Right hindlimb (tissue), 1 donor: ENCODE data around the gene PARN.
A peak's percentile ranks its signal among the peaks of the same experiment; 100 is the strongest.

ENCODE experiments used
- DNase-seq: peaks from one replicate; pipeline ENCODE4 v3.0.0-alpha.2; 2018

The PARN gene

DNA sequence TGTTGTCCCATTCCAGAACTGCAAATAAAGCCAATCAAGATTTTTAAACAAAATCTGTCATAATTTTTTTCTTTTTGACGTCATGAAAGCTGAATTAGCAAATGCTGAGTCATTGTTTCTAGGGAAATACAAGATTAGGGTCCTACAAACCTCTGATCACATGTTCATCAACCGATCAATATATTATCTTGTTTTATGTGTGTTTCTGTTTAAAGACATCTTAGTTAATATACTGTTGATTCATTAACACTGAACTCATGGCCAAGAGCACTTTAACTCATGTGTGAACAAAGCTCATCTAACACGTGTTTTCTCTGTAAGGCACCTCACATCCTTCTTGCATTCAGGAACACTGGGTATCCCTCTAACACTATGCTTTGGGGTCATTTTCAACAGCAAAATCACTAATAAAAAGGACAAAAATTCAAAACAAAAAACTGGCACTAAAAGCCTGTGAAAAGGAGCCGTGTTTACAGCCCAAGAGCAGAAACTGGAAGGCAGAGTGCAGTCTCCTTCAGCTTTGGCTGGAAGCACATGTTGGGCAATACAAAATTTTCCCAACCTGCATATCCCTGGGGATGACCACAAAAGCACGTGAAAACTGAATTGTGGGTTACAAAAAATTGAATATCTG lies 102.5 kb downstream of the PARN start:
- no peak for DNase-seq

DNA sequence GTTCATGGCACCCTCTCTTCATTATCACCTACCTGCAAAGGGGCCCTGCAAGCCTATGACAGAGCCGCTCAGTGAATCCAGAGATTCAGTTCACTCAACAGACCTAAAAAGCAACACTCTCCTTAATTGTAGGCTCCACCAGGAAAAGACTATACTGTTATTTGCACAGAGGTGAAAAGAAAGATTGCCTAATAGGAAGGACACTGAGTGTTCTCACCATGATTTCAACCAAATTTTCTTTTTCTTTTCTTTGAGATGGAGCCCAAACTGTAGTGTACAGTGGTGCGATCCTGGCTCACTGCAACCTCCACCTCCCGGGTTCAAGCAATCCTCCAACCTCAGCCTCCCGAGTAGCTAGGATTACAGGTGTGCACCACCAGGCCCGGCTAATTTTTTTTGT lies 104.5 kb downstream of the PARN start:
- DNase-seq, result no peak

DNA sequence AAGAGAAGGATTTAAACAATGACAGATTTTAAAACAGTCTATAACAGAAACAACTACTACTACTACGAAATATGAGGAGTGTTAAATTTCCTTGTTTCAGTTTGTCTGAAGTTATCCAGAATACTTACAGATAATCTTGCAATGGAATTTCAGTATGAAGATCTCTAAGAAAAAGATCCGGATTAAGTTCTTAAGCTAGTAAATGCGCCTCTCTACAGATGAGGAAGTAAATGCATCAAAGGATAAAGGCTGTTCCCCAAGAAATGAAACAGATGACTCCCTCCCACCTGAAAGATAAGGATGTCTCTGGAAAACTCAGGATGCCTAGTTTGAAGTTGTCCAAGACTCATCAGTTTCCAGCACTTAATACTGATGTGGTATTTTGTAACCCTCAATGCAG lies 105.1 kb downstream of the PARN start:
- DNase-seq, result no peak

DNA sequence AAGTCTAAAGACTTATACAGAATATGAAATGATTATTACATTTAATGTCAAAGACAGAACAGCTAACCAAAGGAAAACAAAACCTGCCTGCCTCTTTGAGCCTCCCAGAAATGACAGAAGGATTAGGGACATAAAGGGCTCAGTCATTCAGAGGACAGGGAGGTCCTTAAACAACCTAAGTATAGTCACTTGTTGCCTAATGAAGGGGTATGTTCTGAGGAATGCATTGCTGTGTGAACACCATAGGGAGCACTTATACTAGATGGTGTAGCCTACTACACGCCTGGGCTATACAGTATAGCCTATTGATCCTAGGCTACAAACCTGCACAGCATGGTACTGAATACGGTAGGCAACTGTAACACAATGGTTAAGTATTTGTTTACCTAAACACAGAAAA lies 106.4 kb downstream of the PARN start:
- DNase-seq, result no peak

DNA sequence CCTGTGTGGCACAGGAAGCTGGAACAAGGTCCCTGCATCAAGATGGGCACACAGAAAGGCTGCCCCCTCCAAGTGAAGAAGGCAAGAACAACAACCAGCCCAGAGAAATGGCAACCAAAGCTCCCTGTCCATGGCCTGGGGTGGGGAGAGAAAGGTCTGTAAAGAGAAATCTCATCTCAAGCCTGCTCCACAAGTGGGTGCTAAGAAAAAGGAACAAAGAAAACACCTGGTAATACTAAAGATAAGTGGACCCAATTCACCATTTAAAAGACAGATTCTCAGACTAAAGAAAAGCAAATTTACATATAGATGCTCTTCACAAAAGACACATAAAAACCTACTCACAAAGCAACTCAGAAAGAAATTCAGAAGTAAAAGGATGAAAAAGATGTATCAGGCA lies 107.4 kb downstream of the PARN start:
- DNase-seq, result no peak

DNA sequence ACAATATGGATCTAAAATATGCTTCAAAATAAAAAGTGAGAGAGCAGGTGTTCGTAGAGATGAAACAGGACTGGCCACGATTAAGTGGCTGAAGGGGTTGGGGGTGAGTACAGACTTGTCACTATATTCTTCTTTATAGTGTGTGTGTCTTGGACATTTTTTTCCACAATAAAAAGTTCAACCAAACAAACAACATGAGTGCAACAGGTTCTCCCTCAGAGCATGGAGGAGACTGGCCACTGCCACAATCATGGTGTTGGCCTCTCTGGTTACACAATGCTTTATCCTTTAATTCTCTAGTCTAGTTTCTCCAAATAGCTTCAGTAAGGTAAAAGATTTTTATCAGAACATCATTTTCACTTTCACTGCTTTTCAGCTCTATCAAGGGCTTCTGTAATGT lies 109.3 kb downstream of the PARN start:
- DNase-seq, result no peak

DNA sequence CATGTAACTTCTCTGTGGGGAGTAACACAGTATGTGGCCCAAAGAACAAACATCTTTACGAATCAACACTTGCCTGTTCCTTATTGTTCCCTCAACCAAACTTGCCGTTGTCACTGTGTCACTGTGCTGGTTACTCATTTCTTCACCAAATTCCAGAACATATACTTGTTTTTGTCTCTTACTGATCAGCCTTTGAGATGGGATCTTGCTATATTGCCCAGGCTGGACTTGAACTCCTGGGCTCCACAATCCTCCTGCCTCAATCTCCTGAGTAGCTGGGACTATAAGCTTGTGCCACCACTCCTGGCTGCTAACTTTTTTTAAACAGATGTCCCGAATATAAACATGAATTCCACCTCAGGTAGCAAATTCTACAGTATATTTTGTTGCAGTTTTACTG lies 115.1 kb downstream of the PARN start:
- no peak for DNase-seq

DNA sequence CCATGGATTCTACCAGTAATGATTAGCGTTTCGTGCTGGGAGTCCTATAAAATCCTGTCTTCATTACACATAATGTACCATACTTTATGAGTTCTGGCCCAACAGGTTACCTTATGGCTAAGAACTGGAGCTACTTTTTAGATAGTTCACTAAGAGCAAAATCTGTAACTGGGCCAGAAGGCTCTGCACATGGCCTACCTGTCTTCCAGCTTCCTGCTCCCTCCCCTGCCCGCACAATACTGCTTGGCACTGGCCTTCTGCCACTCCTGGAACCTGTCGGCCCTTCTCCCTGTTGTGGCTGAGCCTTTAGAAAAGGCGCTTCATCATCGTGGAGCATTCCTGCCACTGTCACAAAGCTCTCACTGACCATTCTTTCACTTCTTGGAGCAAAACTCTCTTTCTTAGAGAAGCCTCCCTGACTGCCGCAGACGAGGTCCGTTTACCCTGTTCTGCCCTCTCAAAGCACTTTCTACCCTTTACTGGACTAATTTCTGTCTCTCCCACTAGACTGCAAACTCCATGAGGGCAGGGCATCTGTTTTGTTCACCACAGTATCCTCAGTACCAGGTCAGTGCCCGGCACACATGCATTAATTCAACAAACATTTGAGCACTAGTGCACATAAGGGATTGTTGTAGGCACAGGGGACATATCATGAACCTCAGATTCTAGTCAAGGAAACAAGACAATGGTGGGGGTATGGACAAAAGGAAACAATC lies 116.5 kb downstream of the PARN start:
- no peak for DNase-seq

DNA sequence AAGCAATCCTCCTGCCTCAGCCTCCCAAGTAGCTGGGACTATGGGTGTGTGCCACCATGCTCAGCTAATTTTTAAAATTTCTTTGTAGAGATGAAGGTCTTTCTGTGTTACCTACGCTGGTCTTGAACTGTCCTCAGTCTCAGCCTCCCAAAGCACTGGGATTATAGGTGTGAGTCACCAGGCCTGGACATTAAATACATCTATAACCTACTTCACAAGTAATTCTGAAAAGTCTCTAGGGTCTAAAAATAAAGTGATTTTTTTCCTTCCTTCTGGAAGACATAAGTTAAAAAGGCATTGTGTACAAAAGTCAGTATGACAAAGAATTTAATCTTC lies 118.3 kb downstream of the PARN start:
- no peak for DNase-seq

DNA sequence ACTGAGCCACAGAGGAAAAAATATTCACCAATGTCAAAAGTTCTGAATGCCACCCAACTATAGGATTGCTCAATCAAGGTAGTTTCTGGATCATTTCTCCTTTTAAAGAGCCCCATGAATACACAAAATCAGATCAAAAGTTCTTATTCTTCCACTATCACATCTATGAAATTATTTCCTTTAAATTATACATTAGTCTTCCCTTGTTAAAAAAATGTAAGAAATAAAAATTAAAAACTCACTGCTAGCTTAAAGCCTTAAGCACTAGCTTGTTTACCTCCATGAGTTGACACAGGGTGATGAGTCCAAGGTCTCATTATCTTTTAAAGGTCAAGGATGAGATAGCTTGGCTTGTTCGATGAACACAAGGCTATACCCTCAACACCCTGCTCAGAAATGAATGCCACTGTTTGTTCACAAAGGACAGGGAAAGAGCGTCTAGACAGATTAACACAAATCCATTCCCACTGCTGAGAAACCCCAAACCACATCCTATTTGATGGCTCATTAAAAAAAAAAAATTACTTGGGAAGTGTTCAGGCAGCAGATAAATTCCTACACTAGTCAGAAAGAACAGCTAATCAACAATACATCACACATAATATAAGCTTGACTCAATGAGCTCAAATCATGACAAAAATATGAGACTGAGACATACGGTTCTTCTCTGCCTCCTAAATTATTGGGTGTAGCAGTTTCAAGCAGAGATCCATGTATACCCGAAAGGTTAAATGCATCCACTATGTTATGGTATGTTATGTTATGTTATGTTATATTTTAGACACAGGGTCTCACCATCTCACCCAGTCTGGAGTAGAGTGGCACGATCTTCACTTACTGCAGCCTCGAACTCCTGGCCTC lies 118.9 kb downstream of the PARN start:
- no peak for DNase-seq

DNA sequence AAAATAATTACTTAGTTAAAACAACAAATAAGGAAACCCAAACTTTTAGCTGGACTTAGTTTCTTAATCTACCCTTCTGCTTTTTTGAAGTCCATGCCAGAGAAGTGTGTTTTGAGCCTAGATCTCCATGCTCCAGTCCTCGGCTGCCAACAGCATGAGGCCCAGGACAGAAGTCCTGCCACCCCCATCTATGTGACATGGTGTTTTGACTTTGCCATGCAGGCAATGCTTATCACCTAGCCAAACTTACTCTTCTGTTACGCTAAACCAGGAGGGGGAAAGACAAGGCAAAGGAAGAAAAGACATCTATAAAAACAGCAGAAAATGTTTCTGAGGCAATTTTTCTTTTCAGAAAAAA lies 119.5 kb downstream of the PARN start:
- no peak for DNase-seq

DNA sequence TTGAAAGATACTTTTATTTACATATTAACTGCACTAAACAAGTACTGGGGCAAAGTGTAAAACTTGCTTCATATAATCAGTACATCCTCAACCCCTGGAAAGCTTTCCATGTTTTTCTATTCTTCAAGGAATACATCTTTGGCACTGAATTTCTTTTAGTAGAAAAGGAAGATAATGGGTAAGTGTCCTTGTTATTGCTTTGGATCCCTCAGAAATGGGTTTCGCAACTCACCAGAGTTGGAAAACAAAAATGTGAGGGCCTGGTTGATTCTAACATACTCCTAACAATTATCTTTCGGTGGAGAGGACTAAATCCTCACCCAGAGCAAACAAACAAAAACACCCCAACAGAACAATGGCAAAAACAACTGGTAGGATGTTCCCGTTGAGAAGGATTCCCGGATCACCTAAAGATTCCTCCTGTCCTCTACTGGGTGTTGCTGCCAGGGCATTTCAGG lies 120.4 kb downstream of the PARN start:
- no peak for DNase-seq

DNA sequence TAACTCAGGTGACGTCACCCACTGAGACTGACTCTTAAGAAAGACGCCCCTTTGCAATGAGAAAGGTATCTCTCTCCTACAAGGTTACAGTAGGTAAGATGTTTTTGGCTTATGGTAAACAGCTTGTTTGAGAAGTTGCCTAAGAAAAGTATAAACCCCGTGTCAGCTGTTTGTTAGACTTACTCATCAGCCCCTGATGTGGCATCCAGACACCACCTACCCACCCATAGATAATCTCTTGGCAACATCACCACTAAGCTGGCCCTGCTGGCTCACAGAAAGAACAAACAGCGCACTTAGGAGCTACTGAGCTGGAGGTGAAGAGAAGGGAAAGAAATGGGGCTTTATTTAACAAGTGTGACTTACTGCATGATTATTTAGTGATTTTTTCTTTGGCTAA lies 121.0 kb downstream of the PARN start:
- DNase-seq, result no peak

DNA sequence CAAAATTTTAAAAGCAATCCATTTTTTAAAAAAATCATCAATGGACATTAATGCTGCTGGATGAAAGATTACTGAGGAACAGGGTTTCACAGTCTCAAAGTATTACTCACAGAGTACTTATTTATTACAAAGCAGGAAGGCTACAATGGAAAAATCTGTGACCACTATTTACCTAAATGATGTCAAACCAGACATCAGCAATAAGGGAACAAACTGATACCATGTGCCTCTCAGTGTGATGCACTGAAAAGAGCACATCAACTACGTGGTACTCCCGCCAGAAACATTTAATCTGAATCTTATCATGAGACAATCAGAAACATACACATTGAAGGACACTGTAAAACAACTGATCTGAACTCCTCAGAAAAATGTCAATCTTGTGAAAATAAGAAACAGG lies 124.2 kb downstream of the PARN start:
- no peak for DNase-seq

DNA sequence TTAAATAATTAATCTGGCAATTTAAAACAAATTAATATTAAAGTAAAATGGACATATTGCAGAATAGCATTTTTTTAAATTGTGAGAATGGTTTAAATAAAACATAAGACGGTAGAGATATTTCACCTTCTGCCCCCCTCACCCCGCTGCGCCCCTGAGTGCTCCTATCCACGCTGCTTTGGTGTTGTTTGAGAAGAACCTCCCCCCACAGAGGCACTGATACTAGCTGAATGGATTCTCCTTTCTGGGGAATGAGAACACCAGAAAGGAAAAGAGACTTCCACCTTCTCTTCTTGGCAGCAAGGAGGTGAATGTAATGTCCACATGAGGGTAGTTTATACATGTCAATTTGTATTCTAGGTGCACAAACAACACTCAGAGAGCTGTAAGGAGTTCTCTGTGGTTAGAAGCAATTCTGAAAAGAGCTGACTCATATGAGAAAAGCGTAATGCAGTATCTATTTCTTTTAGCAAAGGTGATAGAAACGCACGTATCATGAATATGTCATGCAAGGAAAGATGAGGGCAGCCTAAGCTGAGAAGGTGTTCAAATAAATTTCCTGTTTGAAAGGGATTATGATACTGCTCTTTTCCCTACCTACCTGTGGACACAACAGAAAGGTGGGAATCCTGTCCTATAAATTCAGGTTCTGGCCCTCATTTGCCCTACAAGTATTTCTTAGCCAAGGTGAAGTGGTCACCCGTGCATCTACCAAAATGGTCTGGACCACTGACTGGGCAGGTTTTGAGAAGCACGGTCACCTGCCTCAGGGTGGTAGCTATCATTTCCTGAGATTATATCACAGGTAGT lies 126.9 kb downstream of the PARN start:
- DNase-seq, result no peak

DNA sequence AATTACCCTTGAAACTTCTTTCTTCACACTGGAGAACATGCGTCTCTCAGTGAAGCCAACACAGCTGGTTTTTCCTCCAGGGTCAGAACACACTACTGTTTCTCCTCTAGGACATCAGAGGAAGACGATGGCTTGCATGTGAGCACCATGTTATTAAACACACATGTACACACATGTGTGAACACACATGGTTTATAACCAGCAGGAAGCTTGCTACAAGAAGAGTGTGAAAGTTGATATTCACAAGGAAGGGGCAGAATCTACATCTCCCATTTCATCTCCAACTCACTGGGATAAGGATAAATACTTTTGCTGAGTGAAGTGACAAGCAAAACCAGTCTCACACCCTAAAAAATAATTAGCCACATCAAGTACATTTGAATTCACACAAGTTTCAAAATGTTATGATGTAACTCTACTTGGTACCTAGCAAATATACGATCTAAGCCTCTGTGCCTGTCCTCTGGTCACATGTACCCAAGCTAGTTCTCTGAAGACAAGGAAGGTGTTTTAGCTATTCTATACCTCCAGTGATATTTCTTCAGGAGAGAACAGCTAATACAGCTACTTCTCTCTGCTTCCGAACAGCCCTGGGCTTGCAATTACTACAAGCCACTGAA lies 127.7 kb downstream of the PARN start:
- no peak for DNase-seq

DNA sequence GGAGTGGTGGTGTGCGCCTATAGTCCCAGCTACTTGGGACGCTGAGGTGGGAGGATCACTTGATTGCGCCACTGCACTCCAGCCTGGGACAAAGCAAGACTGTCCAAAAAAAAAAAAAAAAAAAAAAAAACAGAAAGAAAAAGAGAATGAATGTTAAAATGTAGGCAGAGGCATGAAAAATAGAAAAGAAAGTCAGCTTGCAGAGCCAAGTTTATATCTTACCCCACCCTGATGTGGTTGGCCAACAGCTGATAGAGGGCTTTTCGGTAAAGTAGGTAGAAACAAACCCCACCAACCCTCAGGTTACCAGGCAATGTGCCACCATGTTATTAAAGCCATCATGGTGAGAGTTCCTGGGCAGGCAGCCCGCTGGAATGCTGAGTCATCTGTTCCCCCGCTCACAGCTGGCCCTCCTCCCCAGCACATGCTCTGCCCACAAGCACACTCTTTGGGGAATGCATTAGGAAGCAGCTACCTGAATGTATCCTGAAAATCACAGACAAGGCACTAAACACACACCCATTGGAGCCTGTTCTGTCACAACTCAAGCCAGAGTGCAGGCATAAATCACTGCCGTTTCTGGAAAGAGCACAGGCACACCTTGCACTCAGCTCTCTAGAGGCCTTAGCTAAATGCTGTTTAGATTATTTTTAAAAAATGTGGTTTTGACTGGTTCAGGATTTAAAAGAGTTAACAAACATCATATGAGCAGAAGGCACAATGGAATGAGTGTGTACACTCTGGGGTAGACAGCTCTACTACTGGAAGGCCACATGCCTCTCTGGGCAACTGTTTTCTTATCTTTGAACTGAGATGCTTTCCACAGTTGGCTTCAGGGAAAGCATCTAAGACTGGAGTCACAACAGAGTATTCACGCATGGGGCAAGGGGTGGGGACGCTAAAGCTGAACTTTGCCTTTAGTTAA lies 128.5 kb downstream of the PARN start:
- peak; percentile 90 for DNase-seq

DNA sequence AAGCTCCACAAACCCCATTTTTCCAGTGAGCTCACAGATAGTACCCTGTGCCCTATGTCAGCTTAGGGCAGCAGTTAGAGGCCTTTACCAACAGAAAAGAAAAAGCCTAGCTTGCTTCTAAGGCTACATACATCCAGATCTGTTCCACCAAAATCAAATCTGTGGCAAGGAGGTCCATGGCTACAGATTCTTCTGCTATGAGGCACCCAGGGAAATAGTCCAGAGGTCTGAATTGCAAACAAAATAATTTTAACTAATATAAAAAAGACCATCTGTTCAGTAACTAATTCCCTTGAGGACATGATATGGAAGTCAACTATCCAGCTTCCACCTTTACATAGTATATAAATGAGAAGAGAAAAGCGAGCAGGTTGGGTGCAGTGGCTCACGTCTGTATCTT lies 129.3 kb downstream of the PARN start:
- no peak for DNase-seq

DNA sequence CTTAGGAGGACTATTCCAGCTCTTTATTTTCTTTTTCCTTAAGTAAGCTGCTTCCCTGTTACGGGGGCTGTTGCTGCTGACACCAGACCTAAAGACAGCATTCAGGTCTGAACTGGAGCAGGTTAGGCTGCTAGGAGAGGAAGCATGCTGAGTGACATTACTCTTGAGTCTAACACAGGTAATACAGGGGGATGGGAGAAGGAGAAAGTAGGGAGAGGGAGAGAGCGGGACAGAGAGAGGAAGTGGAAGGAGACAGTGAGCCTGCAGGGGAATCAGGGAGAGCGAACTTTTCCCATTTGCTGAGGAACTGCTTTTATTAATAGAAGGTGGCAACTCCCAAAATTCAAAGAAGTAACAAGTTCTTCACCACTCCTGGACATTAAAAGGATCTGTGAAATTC lies 130.9 kb downstream of the PARN start:
- DNase-seq, result no peak

DNA sequence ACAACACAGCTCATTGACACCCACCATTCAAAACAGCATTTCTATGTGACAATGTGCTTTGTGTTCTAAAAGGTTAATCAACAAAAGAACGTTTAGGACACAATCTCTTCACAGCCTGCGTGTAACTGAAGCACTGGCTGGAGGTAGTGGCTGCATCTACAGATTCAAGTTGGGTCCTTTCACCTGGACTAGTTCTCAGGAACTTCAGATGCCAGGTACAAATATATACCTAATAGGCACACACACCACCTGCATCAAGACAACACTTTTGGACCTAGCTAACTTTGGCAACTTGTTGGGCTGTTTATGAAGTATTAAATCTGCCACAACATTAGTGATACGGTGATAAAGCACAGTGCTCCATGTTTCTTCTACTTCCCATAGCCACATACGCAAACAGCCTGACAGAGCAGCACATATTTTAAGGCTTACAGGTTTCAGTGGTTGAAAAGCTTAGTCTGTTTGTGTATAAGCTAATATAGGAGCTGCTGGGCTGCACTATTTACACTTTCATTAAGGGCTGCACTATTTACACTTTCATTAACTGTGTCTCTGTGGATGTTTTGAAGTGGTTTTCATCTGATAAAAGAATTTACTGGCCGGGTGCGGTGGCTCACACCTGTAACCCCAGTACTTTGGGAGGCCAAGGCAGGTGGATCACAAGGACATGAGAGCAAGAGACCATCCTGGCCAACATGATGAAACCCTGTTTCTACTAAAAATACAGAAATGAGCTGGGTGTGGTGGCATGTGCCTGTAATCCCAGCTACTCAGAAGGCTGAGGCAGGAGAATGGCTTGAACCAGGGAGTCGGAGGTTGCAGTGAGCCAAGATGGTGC lies 132.6 kb downstream of the PARN start:
- DNase-seq, result no peak

DNA sequence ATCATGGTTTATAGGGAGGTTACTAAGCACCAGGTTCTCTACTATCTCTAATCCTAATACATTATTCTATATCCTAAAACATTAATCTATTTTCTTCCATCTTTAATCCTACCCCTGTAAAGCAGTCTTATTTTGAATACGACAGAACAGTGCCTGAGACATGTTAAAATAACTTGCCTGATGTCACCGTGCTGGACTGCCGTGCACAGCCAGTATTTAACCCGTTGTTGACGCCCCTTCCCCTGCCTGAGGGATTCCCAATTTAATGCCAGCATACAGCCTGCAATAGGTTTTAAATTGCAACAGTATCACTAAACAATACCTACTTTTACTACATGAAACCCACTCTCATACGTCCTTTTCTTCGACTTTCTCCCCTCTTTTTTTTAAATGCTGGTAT lies 133.3 kb downstream of the PARN start:
- no peak for DNase-seq
